GM20000 (cell line): ENCODE measurements around the gene IAH1.

ENCODE experiments used
- DNase-seq: peaks from one replicate; pipeline ENCODE4 v3.0.0; 2012; ENCODE audit warnings: low spot score
- CTCF ChIP-seq: IDR thresholded peaks from 2 replicates; pipeline ENCODE4 v1.5.1; 2012; ENCODE audit warnings: mild to moderate bottlenecking, control low read depth; ENCODE audit errors: extremely low read depth, missing control alignments

Gene IAH1

DNA sequence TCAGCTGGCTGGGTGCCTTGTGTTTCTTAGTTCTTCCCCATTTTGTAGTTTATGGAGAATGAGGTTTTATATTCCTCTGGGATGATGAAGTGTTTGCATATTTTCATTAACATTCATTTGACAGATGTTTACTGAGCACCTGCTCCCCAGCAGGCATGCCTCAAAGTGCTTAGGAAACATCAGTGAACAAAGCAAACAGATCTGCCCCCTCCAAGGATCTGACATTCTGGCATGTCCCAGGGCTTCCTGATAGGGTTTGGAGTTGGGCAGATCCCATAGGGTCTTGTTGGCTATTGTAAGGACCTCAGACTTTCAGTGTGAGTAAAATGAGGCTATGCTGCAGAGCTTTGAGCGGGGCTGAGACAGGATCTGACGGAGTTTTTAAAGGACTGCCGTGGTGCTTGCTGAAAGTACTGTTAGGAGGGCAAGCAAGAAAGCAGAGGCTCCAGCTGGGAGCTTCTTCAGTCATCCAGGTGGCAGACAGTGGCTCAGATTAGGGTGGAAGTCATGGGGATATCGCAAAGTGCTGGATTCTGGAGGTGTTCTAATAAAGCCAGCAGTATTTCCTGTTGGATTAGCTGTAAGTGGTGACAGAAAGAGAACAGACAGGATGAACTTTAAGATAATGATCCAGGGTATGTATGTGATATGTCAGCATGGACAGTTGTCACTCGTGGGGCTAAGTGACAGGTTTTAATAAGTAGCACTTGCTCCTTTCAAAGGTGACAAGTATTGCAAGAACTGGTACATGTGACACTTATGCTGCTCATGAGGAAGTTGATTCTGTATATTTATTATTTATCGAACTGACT is 11.3 kb upstream of the IAH1 start:
- no peak for TF ChIP-seq CTCF
- DNase-seq: no peak

DNA sequence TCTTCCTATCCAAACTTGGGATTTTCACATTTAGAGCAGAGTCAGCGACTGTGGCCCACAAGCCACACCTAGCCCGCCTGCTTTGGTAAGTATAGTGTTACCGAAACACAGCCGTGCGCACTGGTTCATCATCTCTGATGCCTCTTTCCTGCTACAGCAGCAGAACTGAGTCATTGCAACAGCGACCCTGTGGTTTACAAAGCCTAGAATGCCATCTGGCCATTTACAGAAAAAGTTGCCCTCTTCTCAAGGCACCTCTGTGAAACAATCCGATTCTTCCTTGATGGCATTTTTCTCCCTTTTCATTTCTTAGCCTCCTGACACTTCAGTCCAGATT is 10.7 kb upstream of the IAH1 start:
- TF ChIP-seq CTCF: no peak
- no peak for DNase-seq

DNA sequence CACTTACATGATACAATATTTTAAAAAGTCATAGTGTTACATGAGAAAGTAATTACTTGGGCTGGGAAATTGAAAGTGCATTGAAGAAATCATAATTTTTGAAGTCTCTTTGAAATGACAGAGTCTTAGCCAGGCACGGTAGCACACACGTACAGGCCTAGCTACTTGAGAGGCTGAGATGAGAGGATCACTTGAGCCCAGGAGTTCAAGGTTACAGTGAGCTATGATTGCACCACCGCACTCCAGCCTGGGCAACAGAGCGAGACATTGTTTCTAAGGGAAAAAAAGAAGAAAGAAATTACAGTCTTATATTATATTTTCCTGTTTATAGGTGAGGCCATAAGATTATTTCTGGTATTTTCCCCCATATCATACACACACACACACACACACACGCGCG is 9.2 kb upstream of the IAH1 start:
- no peak for DNase-seq
- no peak for TF ChIP-seq CTCF

GRCh38 chr2:9466147-9466683 is 8.1 kb upstream of the IAH1 start:
- DNase-seq: no peak

GRCh38 chr2:9467687-9468086 is 6.7 kb upstream of the IAH1 start:
- TF ChIP-seq CTCF: no peak
- no peak for DNase-seq

More at GRCh38 chr2:9466147-9466683, 8.1 kb upstream of the IAH1 start:
- TF ChIP-seq CTCF: no peak

DNA sequence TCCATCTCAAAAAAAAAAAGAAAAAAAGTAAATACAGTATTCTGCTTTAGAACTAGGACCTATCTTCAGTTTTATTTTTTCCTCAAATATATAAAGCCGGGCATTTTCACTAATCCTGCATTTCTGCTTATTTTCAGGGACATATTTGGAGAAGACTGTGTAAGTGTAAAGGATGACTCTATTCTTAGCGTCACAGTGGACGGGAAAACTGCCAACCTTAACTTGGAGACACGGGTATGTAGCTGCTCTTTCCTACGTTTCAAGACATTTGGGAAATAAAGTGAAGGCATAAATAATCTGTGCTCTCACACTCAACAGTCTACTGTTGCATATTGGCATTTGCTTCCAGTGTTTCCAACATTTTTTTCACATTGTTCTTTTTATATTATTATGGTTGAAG is 3.1 kb upstream of the IAH1 start:
- DNase-seq: no peak
- TF ChIP-seq CTCF: no peak

DNA sequence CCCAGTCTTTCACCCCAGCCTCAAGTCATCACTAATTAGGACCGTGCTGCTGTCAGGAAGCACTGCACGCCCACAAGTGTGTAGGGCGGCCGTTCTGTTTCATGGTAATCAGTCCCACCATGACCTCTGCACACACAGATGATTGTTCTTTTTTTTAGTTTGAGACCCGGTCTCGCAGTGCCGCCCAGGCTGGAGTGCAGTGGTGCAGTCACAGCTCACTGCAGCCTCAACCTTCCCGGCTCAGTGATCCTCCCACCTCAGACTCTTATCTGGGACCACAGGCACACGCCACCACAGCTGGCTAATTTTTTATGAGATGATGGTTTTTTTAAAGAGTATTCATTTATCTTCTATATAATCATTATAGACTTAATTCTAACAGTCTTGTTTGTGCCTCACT is 1.8 kb upstream of the IAH1 start:
- no peak for TF ChIP-seq CTCF
- DNase-seq: peak; percentile 42
